ENCODE measurements around the gene MERTK. TPM values are rescaled to one million over a fixed set of nuclear protein-coding genes. Genes with fewer than 3 reads are reported as not detected.

MERTK gene
- polyA plus RNA-seq, 1 experiment, result 0.07 TPM

DNA sequence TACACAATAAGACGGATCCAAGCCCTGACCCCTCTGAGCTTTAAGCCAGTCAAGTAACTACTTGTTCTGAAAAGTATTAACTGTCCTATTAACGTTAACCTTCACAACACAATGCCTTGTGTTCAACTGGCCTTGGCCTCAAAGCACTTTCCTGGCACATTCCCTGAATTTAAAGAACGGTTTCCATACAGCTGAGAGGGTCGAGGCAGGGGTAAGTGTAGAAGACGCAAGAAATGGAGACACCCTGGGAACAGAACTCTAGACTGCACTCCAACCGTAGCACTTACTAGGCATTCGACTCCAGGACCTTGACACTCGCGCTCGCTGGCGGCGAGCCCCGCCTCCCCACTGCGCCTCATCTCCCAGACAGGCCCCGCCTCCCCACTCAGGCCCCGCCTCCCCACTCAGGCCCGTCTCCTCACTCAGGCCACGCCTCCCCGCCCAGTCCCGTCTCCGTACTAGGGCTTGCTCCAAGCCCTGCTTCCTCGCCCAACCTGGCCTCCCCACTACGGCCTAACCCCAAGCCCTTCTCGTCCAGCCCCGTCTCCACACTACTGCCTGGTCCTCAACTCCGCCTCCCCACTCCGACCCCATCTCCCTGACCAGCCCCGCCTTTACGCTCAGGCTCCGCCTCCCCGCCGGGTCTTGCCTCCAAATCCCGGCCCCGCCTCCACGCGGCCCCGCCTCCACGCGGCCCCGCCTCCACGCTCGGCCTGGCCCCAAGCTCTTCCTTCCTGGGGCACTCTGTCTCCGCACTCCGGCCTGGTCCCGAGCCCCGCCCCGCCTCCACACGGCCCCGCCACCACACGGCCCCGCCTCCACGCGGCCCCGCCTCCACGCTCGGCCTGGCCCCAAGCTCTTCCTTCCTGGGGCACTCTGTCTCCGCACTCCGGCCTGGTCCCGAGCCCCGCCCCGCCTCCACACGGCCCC, 155.8 kb downstream of the MERTK start:
- peak; percentile 78 for DNase-seq (ENCODE audit: low read depth)
- Histone ChIP-seq H3K36me3 (ENCODE audit: control insufficient read depth, insufficient read depth, low read length) (peaks cover 2% of the 10 kb centered on the region; the same call in 1 of the 2 replicates), H3K4me3 (ENCODE audit: low read depth, low read length) (peak overlapping the region; percentile 76), H3K27me3 (ENCODE audit: control insufficient read depth, insufficient read depth, low read length) (no peaks in the 10 kb centered on the region)
- TF ChIP-seq, protein P1, sequence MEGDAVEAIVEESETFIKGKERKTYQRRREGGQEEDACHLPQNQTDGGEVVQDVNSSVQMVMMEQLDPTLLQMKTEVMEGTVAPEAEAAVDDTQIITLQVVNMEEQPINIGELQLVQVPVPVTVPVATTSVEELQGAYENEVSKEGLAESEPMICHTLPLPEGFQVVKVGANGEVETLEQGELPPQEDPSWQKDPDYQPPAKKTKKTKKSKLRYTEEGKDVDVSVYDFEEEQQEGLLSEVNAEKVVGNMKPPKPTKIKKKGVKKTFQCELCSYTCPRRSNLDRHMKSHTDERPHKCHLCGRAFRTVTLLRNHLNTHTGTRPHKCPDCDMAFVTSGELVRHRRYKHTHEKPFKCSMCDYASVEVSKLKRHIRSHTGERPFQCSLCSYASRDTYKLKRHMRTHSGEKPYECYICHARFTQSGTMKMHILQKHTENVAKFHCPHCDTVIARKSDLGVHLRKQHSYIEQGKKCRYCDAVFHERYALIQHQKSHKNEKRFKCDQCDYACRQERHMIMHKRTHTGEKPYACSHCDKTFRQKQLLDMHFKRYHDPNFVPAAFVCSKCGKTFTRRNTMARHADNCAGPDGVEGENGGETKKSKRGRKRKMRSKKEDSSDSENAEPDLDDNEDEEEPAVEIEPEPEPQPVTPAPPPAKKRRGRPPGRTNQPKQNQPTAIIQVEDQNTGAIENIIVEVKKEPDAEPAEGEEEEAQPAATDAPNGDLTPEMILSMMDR (IDR thresholded peaks at IDR 0.05; ENCODE audit: insufficient read depth, low read depth, low read length), result no peak
- CTCF ChIA-PET, result interaction anchor here (1.1 to 1.8 kb wide), 2 partner anchors 166 to 167 kb away, joined by 4 to 6 read pairs; no protein-coding TSS in a partner anchor
- POLR2A ChIA-PET, result interaction anchor here (0.6 to 0.7 kb wide), 2 partner anchors 99 to 135 kb away, joined by 3 to 4 read pairs; no protein-coding TSS in a partner anchor

DNA sequence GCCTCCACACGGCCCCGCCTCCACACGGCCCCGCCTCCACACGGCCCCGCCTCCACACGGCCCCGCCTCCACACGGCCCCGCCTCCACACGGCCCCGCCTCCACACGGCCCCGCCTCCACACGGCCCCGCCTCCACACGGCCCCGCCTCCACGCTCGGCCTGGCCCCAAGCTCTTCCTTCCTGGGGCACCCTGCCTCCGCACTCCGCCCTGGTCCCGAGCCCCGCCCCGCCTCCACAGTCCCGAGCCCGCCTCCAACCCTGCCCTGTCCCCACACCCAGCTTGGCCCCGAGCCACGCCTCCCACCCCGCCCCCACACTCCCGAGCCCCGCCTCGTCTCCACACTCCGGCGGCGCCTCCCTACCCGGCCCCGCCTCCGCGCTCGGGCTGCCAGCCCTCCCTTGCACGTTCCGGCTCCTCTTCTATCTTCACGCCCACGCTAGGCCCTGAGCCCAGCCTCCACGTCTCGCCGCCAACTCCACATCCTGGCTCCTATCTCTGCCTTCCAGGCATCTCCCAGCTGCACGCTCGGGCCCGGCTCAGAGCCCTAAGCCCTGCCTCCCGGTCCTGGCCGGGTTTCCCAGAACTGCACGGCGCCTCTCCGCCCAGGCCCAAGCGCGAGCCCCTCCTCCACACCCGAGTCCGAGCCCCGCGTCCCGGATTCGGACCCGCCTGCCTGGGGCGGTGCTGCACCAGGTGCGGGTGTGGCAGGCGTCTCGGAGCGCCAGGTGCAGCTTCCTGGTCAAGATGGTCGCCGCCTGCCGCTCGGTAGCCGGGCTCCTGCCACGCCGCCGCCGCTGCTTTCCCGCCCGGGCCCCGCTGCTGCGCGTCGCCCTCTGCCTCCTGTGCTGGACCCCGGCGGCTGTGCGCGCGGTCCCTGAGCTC, 156.7 kb downstream of the MERTK start, which contains the start of gene TMEM87B:
TSS of gene TMEM87B (plus strand) at position 423 of the 883 bp plus-strand sequence. CDS start at position 746, 323 bp downstream.
- Histone ChIP-seq H3K36me3 (ENCODE audit: control insufficient read depth, insufficient read depth, low read length) (peaks cover 2% of the 10 kb centered on the region; the same call in 1 of the 2 replicates), H3K27me3 (ENCODE audit: control insufficient read depth, insufficient read depth, low read length) (no peaks in the 10 kb centered on the region), H3K4me3 (ENCODE audit: low read depth, low read length) (peak within 1 kb of the TSS; percentile 76)
- POLR2A ChIA-PET, result interaction anchor here (0.6 to 0.7 kb wide), 3 partner anchors 98 to 214 kb away, joined by 3 to 7 read pairs (median 4); no protein-coding TSS in a partner anchor
- CTCF ChIA-PET, result interaction anchor here (1.1 kb wide), 1 partner anchor 167 kb away, joined by 4 read pairs; no protein-coding TSS in a partner anchor
- TF ChIP-seq, protein P1 (IDR thresholded peaks at IDR 0.05; ENCODE audit: insufficient read depth, low read depth, low read length), result no peak
- peak; percentile 86 for DNase-seq (ENCODE audit: low read depth)

GRCh38 chr2:112055730-112056625, 157.6 kb downstream of the MERTK start:
- Histone ChIP-seq H3K4me3 (ENCODE audit: low read depth, low read length) (peak overlapping the region; percentile 67), H3K27me3 (ENCODE audit: control insufficient read depth, insufficient read depth, low read length) (no peaks in the 10 kb centered on the region), H3K36me3 (ENCODE audit: control insufficient read depth, insufficient read depth, low read length) (peaks cover 2% of the 10 kb centered on the region; the same call in 1 of the 2 replicates)
- ChIA-PET POLR2A (no interaction called here), CTCF (no interaction called here)
- TF ChIP-seq, protein P1 (IDR thresholded peaks at IDR 0.05; ENCODE audit: insufficient read depth, low read depth, low read length), result no peak
- peak; percentile 92 for DNase-seq (ENCODE audit: low read depth)

DNA sequence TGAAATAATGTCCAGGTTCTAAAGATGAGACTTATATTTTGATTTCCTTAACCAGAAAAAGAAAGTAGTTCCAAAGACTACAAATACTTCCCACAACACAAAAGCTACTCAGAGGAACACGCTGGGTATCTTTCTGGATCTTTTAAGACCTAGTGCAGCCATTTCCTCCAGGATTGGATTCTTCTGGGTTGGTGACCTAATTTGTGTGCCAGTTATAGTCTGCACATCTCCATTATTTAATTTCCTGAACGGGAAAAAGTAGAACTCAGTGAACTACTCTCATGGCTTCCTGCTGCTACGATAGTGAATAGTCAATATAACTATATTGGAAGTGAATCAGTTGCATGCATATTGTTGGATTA, 158.2 kb downstream of the MERTK start:
- TF ChIP-seq, protein P1 (IDR thresholded peaks at IDR 0.05; ENCODE audit: insufficient read depth, low read depth, low read length), result no peak
- no peak for DNase-seq (ENCODE audit: low read depth)
- Histone ChIP-seq H3K36me3 (ENCODE audit: control insufficient read depth, insufficient read depth, low read length) (peaks cover 4% of the 10 kb centered on the region), H3K27me3 (ENCODE audit: control insufficient read depth, insufficient read depth, low read length) (no peaks in the 10 kb centered on the region), H3K4me3 (ENCODE audit: low read depth, low read length) (peak overlapping the region; percentile 67)
- ChIA-PET POLR2A (no interaction called here), CTCF (no interaction called here)

Data from BJ (cell line).